CD4-positive, alpha-beta T cell (primary cell): Measurements from ENCODE around the gene PKD1. TPM values are rescaled to one million over a fixed set of nuclear protein-coding genes. Genes with fewer than 3 reads are reported as not detected.

Experiments used
- ATAC-seq: fragments of 200-7000 bp; cut with Tn5 transposase; one replicate; pipeline ENCODE4 v1.10.0; 2022; ENCODE audit warnings: mild to moderate bottlenecking; ENCODE audit not compliant: poor library complexity
- CTCF ChIA-PET: fragments of 350-600 bp; sonication (Branson Sonifier 250); formaldehyde crosslinking; loops from one replicate; lab custom pipeline; 2021; ENCODE audit warnings: antibody characterized with exemption, inconsistent platforms; lab: Charles Lee
- POLR2A ChIA-PET: fragments of 350-600 bp; sonication (Branson Sonifier 250); formaldehyde crosslinking; loops from one replicate; lab custom pipeline; 2021; ENCODE audit warnings: antibody characterized with exemption, inconsistent platforms; lab: Charles Lee
- DNase-seq, 14 experiments: peaks; one replicate each; pipeline ENCODE4 v3.0.0-alpha.2; 2013 to 2020; ENCODE audit warnings: mixed read lengths in 2 of 14
- H3K27ac ChIP-seq, 2 donors: one replicate each; pipeline versions ENCODE4 v1.5.1 to v1.7.0; 2013; ENCODE audit warnings: low read length in 2 of 2, low read depth in 1 of 2, mild to moderate bottlenecking in 1 of 2
- H3K27me3 ChIP-seq, 2 experiments: 1 replicate in 1 of 2; 2 replicates in 1 of 2; pipeline versions ENCODE4 v1.6.1 to v1.7.0; 2013; ENCODE audit warnings: low read length in 2 of 2, control low read depth in 1 of 2, mild to moderate bottlenecking in 1 of 2, moderate library complexity in 1 of 2; ENCODE audit not compliant: insufficient read depth in 2 of 2, control insufficient read depth in 1 of 2
- H3K36me3 ChIP-seq: one replicate; pipeline ENCODE4 v1.6.1; 2013; ENCODE audit warnings: low read length, control low read depth; ENCODE audit not compliant: insufficient read depth
- H3K4me1 ChIP-seq: one replicate; pipeline ENCODE4 v1.6.1; 2013; ENCODE audit warnings: low read length, control low read depth; ENCODE audit not compliant: insufficient read depth
- H3K4me3 ChIP-seq: one replicate; pipeline ENCODE4 v1.5.1; 2013; ENCODE audit warnings: mild to moderate bottlenecking, low read length, moderate library complexity
- H3K9me3 ChIP-seq, 2 experiments: 1 replicate in 1 of 2; 2 replicates in 1 of 2; pipeline versions ENCODE4 v1.6.1 to v1.7.0; 2013; ENCODE audit warnings: low read length in 2 of 2, mild to moderate bottlenecking in 2 of 2, control low read depth in 1 of 2, moderate library complexity in 1 of 2; ENCODE audit not compliant: control insufficient read depth in 1 of 2, insufficient read depth in 1 of 2
- H3K27ac Mint-ChIP-seq: one replicate; pipeline ENCODE4 v1.8.0; 2020; ENCODE audit warnings: mixed read lengths
- H3K27me3 Mint-ChIP-seq: one replicate; pipeline ENCODE4 v1.8.0; 2021; ENCODE audit warnings: mixed read lengths
- H3K36me3 Mint-ChIP-seq: one replicate; pipeline ENCODE4 v1.8.0; 2021; ENCODE audit warnings: low read depth, mixed read lengths
- H3K4me1 Mint-ChIP-seq: one replicate; pipeline ENCODE4 v1.8.0; 2021; ENCODE audit warnings: low read depth, mixed read lengths
- H3K4me3 Mint-ChIP-seq: one replicate; pipeline ENCODE4 v1.8.0; 2020; ENCODE audit warnings: mild to moderate bottlenecking, mixed read lengths
- H3K9me3 Mint-ChIP-seq: one replicate; pipeline ENCODE4 v1.8.0; 2020; ENCODE audit warnings: mixed read lengths
- intact Hi-C, 2 experiments: fragments of 100-400 bp; cut with DNase I in 1 of 2; cut with micrococcal nuclease in 1 of 2; formaldehyde crosslinking; loops; one replicate each; pipeline versions ENCODE4 v1.15.1 to v1.9.0; 2023 to 2025; cut with DNase I, micrococcal nuclease
- total RNA-seq, 174 experiments: library from RNA in 2 of 174; stranded (reverse) in 2 of 174; gene quantifications; one replicate each; pipeline ENCODE4 v1.2.3 and lab custom pipeline; 2021 to 2026
- TF ChIP-seq, protein P1 (sequence below): fragments of 200-600 bp; IDR thresholded peaks from one replicate; pipeline ENCODE4 v1.8.0; 2022; ENCODE audit warnings: antibody characterized with exemption, mild to moderate bottlenecking

PKD1 gene
- total RNA-seq, 2 experiments from 2014 or later, result 80.3 to 85.6 TPM

- H3K9me3 Mint-ChIP-seq, result no peaks in the 10 kb centered on the region
- no peaks in the 10 kb centered on the region for H3K9me3 ChIP-seq
- TF ChIP-seq, protein P1, sequence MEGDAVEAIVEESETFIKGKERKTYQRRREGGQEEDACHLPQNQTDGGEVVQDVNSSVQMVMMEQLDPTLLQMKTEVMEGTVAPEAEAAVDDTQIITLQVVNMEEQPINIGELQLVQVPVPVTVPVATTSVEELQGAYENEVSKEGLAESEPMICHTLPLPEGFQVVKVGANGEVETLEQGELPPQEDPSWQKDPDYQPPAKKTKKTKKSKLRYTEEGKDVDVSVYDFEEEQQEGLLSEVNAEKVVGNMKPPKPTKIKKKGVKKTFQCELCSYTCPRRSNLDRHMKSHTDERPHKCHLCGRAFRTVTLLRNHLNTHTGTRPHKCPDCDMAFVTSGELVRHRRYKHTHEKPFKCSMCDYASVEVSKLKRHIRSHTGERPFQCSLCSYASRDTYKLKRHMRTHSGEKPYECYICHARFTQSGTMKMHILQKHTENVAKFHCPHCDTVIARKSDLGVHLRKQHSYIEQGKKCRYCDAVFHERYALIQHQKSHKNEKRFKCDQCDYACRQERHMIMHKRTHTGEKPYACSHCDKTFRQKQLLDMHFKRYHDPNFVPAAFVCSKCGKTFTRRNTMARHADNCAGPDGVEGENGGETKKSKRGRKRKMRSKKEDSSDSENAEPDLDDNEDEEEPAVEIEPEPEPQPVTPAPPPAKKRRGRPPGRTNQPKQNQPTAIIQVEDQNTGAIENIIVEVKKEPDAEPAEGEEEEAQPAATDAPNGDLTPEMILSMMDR, result no peak
- intact Hi-C loops, result no loop called here
- ChIA-PET POLR2A (no interaction called here), CTCF (interaction anchor here (0.6 kb wide), 1 partner anchor 879 kb away, joined by 4 read pairs; no protein-coding TSS in a partner anchor)
- peaks cover 40% of the 10 kb centered on the region for H3K36me3 ChIP-seq
- no peaks in the 10 kb centered on the region for H3K4me1 ChIP-seq
- H3K4me3 ChIP-seq, result no peak overlapping the region
- H3K27ac Mint-ChIP-seq, result no peak overlapping the region
- no peaks in the 10 kb centered on the region for H3K27me3 ChIP-seq
- no peaks in the 10 kb centered on the region for H3K4me1 Mint-ChIP-seq
- no peak overlapping the region for H3K27ac ChIP-seq
- no peak overlapping the region for H3K4me3 Mint-ChIP-seq
- peaks cover 9% of the 10 kb centered on the region for H3K36me3 Mint-ChIP-seq
- no peak for DNase-seq
- no peaks in the 10 kb centered on the region for H3K27me3 Mint-ChIP-seq
- ATAC-seq, result no peak
Observed at GRCh38 chr16:2176047-2176446, 40.3 kb upstream of the PKD1 start.

GRCh38 chr16:2175454-2175853 lies 39.8 kb upstream of the PKD1 start:
- ATAC-seq (no peak), DNase-seq (no peak)
- Mint-ChIP-seq H3K27me3 (no peaks in the 10 kb centered on the region), H3K27ac (no peak overlapping the region), H3K4me3 (no peak overlapping the region), H3K36me3 (peaks cover 9% of the 10 kb centered on the region), H3K4me1 (no peaks in the 10 kb centered on the region), H3K9me3 (no peaks in the 10 kb centered on the region)
- ChIA-PET POLR2A (no interaction called here), CTCF (no interaction called here)
- peaks cover 44% of the 10 kb centered on the region for H3K36me3 ChIP-seq
- H3K27me3 ChIP-seq, result no peaks in the 10 kb centered on the region
- intact Hi-C loops, result no loop called here
- H3K9me3 ChIP-seq, result no peaks in the 10 kb centered on the region
- no peak overlapping the region for H3K4me3 ChIP-seq
- H3K27ac ChIP-seq, result no peak overlapping the region
- H3K4me1 ChIP-seq, result no peaks in the 10 kb centered on the region
- TF ChIP-seq, protein P1, result no peak

GRCh38 chr16:2174396-2175131 lies 38.9 kb upstream of the PKD1 start:
- DNase-seq (no peak), ATAC-seq (no peak)
- Mint-ChIP-seq H3K27me3 (no peaks in the 10 kb centered on the region), H3K27ac (no peak overlapping the region), H3K4me3 (no peak overlapping the region), H3K4me1 (no peaks in the 10 kb centered on the region), H3K36me3 (peaks cover 9% of the 10 kb centered on the region), H3K9me3 (no peaks in the 10 kb centered on the region)
- POLR2A ChIA-PET, result no interaction called here
- no peak overlapping the region for H3K27ac ChIP-seq
- intact Hi-C loops, result no loop called here
- TF ChIP-seq, protein P1, result no peak
- H3K27me3 ChIP-seq, result no peaks in the 10 kb centered on the region
- peaks cover 46% of the 10 kb centered on the region for H3K36me3 ChIP-seq
- H3K9me3 ChIP-seq, result no peaks in the 10 kb centered on the region
- H3K4me1 ChIP-seq, result no peaks in the 10 kb centered on the region
- CTCF ChIA-PET, result no interaction called here
- no peak overlapping the region for H3K4me3 ChIP-seq
